Sigmoid colon (tissue), 7 donors: ENCODE measurements around the gene LAPTM5. TPM values are rescaled to one million over a fixed set of nuclear protein-coding genes. Genes with fewer than 3 reads are reported as not detected.
A peak's percentile ranks its signal among the peaks of the same experiment; 100 is the strongest.

ENCODE experiments used
- DNase-seq: peaks from one replicate; pipeline ENCODE4 v3.0.0-alpha.2; 2019
- H3K27ac ChIP-seq, 4 donors: fragments of 200-600 bp; sonication (generic); one replicate each; pipeline ENCODE4 v1.5.1; 2016 to 2019; ENCODE audit warnings: mild to moderate bottlenecking in 1 of 4
- H3K27me3 ChIP-seq, 3 donors: fragments of 200-600 bp; sonication (generic); one replicate each; pipeline ENCODE4 v1.5.1; 2019; ENCODE audit warnings: mild to moderate bottlenecking in 1 of 3
- H3K36me3 ChIP-seq, 4 donors: fragments of 200-600 bp; sonication (generic); one replicate each; pipeline ENCODE4 v1.5.1; 2016 to 2019
- H3K4me1 ChIP-seq, 4 donors: fragments of 200-600 bp; sonication (generic); one replicate each; pipeline ENCODE4 v1.5.1; 2017 to 2019
- H3K4me3 ChIP-seq, 4 donors: fragments of 200-600 bp; sonication (generic); one replicate each; pipeline ENCODE4 v1.5.1; 2017 to 2019; ENCODE audit warnings: mild to moderate bottlenecking in 2 of 4, moderate library complexity in 1 of 4
- H3K9me3 ChIP-seq, 4 donors: fragments of 200-600 bp in 3 of 4; sonication (generic) in 3 of 4; one replicate each; pipeline versions ENCODE4 v1.5.1 to v1.6.1; 2013 to 2019
- CTCF ChIP-seq, 4 experiments: fragments of 450-650 bp in 3 of 4; fragments of 200-600 bp in 1 of 4; IDR thresholded peaks; one replicate each; pipeline ENCODE4 v1.5.1; 2016 to 2019; ENCODE audit warnings: antibody characterized with exemption in 4 of 4, mild to moderate bottlenecking in 3 of 4, moderate library complexity in 2 of 4
- EP300 ChIP-seq, 4 donors: sonication (generic); formaldehyde crosslinking; IDR thresholded peaks; one replicate each; pipeline ENCODE4 v1.6.1; 2017; ENCODE audit warnings: antibody characterized with exemption in 4 of 4
- POLR2A ChIP-seq, 2 donors: fragments of 450-650 bp; IDR thresholded peaks; one replicate each; pipeline ENCODE4 v1.6.1; 2016; ENCODE audit warnings: antibody characterized with exemption in 2 of 2, mild to moderate bottlenecking in 2 of 2, moderate library complexity in 2 of 2
- POLR2AphosphoS5 ChIP-seq, 4 donors: sonication (generic); formaldehyde crosslinking; IDR thresholded peaks; one replicate each; pipeline ENCODE4 v1.6.1; 2017; ENCODE audit warnings: antibody characterized with exemption in 4 of 4
- WGBS, 2 donors: extraction: QIAGEN DNeasy Blood & Tissue Kit; methylation state at CpG; one replicate each; pipeline ENCODE4 v1.1.7; 2013; 5-methylcytosine and 5-hydroxymethylcytosine counted together
- intact Hi-C: fragments of 100-400 bp; cut with DNase I; formaldehyde crosslinking; loops from one replicate; pipeline ENCODE4 v1.15.1; 2023
- polyA plus RNA-seq, 3 donors: library from polyadenylated mRNA; stranded (reverse); fragments of 200-250 nt; gene quantifications; one replicate each; pipeline ENCODE4 v1.2.3, GENCODE V29; 2013
- total RNA-seq, 4 donors: library from RNA; depleted of rRNA; stranded (reverse); fragments of >200 nt; gene quantifications; one replicate each; pipeline ENCODE4 v1.1.0, GENCODE V29; 2016
- donor health status: healthy with polysubstance abuse.
- donor health status: Bipolar disorder and iron deficiency.
- donor health status: healthy.

Gene LAPTM5
- total and polyA plus RNA-seq, 7 donors = 30.2 to 219 (median 47.4) TPM

- Histone ChIP-seq H3K4me3 (no peak overlapping the region), H3K27ac (no peak overlapping the region), H3K36me3 (no peaks in the 10 kb centered on the region), H3K9me3 (no peaks in the 10 kb centered on the region), H3K27me3 (no peaks in the 10 kb centered on the region), H3K4me1 (peaks cover 0 to 1% (median 0%) of the 10 kb centered on the region in 4 donors)
- intact Hi-C loops = no loop called here
- TF ChIP-seq POLR2AphosphoS5 (IDR thresholded peaks at IDR 0.05) (no peak), EP300 (IDR thresholded peaks at IDR 0.05) (no peak), POLR2A (IDR thresholded peaks at IDR 0.05) (no peak), CTCF (IDR thresholded peaks at IDR 0.05) (no peak)
- no peak for DNase-seq
- 79 to 85% methylated on average over 12 of the region's 12 CpGs for WGBS, 2 donors
Measured at GRCh38 chr1:30789388-30790255, 32.0 kb upstream of the LAPTM5 start.

- TF ChIP-seq POLR2A (IDR thresholded peaks at IDR 0.05) (no peak), POLR2AphosphoS5 (IDR thresholded peaks at IDR 0.05) (no peak), CTCF (IDR thresholded peaks at IDR 0.05) (no peak), EP300 (IDR thresholded peaks at IDR 0.05) (no peak)
- WGBS, 2 donors = 90 to 92% methylated on average over 9 of the region's 9 CpGs
- Histone ChIP-seq H3K4me1 (no peaks in the 10 kb centered on the region), H3K36me3 (no peaks in the 10 kb centered on the region), H3K27ac (no peak overlapping the region), H3K27me3 (no peaks in the 10 kb centered on the region), H3K9me3 (no peaks in the 10 kb centered on the region), H3K4me3 (no peak overlapping the region)
- intact Hi-C loops = no loop called here
- DNase-seq = no peak
Measured at GRCh38 chr1:30788580-30789387, 31.2 kb upstream of the LAPTM5 start.

GRCh38 chr1:30787856-30788495 lies 30.4 kb upstream of the LAPTM5 start:
- no peak overlapping the region for H3K4me3 ChIP-seq
- WGBS, 2 donors = 88 to 91% methylated on average over 21 of the region's 21 CpGs
- no peak for TF ChIP-seq POLR2AphosphoS5 (IDR thresholded peaks at IDR 0.05)
- no peak for TF ChIP-seq CTCF (IDR thresholded peaks at IDR 0.05)
- TF ChIP-seq EP300 (IDR thresholded peaks at IDR 0.05) = no peak
- H3K27me3 ChIP-seq = no peaks in the 10 kb centered on the region
- no peak for DNase-seq
- H3K27ac ChIP-seq = no peak overlapping the region
- H3K36me3 ChIP-seq = no peaks in the 10 kb centered on the region
- intact Hi-C loops = no loop called here
- no peaks in the 10 kb centered on the region for H3K9me3 ChIP-seq
- H3K4me1 ChIP-seq = peaks cover 0 to under 1% (median 0%) of the 10 kb centered on the region in 4 donors

- WGBS, 2 donors = 78 to 84% methylated on average over 5 of the region's 5 CpGs
Measured at GRCh38 chr1:30787266-30787665, 29.7 kb upstream of the LAPTM5 start.

More at GRCh38 chr1:30787266-30787665, 29.7 kb upstream of the LAPTM5 start:
- Histone ChIP-seq H3K27me3 (no peaks in the 10 kb centered on the region), H3K27ac (peak overlapping the region in 1 of 4 donors; percentile 31), H3K36me3 (no peaks in the 10 kb centered on the region), H3K4me1 (peaks cover 0 to 7% (median 0%) of the 10 kb centered on the region in 4 donors), H3K9me3 (no peaks in the 10 kb centered on the region), H3K4me3 (no peak overlapping the region)
- intact Hi-C loops = no loop called here
- TF ChIP-seq EP300 (IDR thresholded peaks at IDR 0.05) (no peak), POLR2A (IDR thresholded peaks at IDR 0.05) (no peak), POLR2AphosphoS5 (IDR thresholded peaks at IDR 0.05) (no peak), CTCF (IDR thresholded peaks at IDR 0.05) (no peak)
- no peak for DNase-seq
